GM18868 (cell line): ENCODE measurements around the gene CDC14B.

Experiments used
- ATAC-seq: cut with Tn5 transposase; IDR thresholded peaks from one replicate; pipeline ENCODE4 v1.9.1; 2021; ENCODE audit warnings: mild to moderate bottlenecking, moderate library complexity; ENCODE audit not compliant: unreplicated experiment

The CDC14B gene

GRCh38 chr9:96487029-96487396 lies 132.6 kb downstream of the CDC14B start:
- ATAC-seq: no peak

- ATAC-seq: no peak
Measured at GRCh38 chr9:96486386-96487028, 133.1 kb downstream of the CDC14B start.

- no peak for ATAC-seq
Measured at GRCh38 chr9:96485280-96485679, 134.4 kb downstream of the CDC14B start.

GRCh38 chr9:96484521-96484931 lies 135.1 kb downstream of the CDC14B start:
- ATAC-seq: peak; percentile 93

GRCh38 chr9:96483733-96484390 lies 135.8 kb downstream of the CDC14B start:
- ATAC-seq: no peak

GRCh38 chr9:96483197-96483596 lies 136.4 kb downstream of the CDC14B start:
- no peak for ATAC-seq

- ATAC-seq: no peak
Measured at GRCh38 chr9:96482476-96482875, 137.2 kb downstream of the CDC14B start.

GRCh38 chr9:96480736-96481135 lies 138.9 kb downstream of the CDC14B start:
- ATAC-seq: no peak

- peak; percentile 86 for ATAC-seq
Measured at GRCh38 chr9:96478829-96479371, 140.7 kb downstream of the CDC14B start.

- no peak for ATAC-seq
Measured at GRCh38 chr9:96476591-96476990, 143.1 kb downstream of the CDC14B start.

- ATAC-seq: no peak
Measured at GRCh38 chr9:96476013-96476412, 143.6 kb downstream of the CDC14B start.

GRCh38 chr9:96467784-96468183 lies 151.9 kb downstream of the CDC14B start:
- no peak for ATAC-seq

- ATAC-seq: no peak
Measured at GRCh38 chr9:96464426-96464825, 155.2 kb downstream of the CDC14B start.

- ATAC-seq: no peak
Measured at GRCh38 chr9:96462541-96462940, 157.1 kb downstream of the CDC14B start.

- ATAC-seq: no peak
Measured at GRCh38 chr9:96461336-96461735, 158.3 kb downstream of the CDC14B start.

GRCh38 chr9:96460882-96461281 lies 158.8 kb downstream of the CDC14B start:
- ATAC-seq: no peak

- ATAC-seq: no peak
Measured at GRCh38 chr9:96460470-96460869, 159.2 kb downstream of the CDC14B start.

- ATAC-seq: no peak
Measured at GRCh38 chr9:96459268-96460007, 160.2 kb downstream of the CDC14B start.

GRCh38 chr9:96458226-96458625 lies 161.4 kb downstream of the CDC14B start:
- ATAC-seq: no peak

- no peak for ATAC-seq
Measured at GRCh38 chr9:96457266-96457665, 162.4 kb downstream of the CDC14B start.

- ATAC-seq: no peak
Measured at GRCh38 chr9:96453625-96454024, 166.0 kb downstream of the CDC14B start.
